Smooth muscle cell (in vitro differentiated cells): Measurements from ENCODE around the gene CDCP1. TPM values are rescaled to one million over a fixed set of nuclear protein-coding genes. Genes with fewer than 3 reads are reported as not detected.

Experiments
- DNase-seq: peaks from one replicate; lab custom pipeline; 2025; ENCODE audit not compliant: unreplicated experiment; lab: John Stamatoyannopoulos, UW
- H2AFZ ChIP-seq: fragments of 200-600 bp; sonication (generic); 2 replicates; pipeline ENCODE4 v1.6.0; 2016; ENCODE audit warnings: antibody characterized with exemption, low read depth, mild to moderate bottlenecking
- H3F3A ChIP-seq: fragments of 200-600 bp; sonication (generic); 2 replicates; pipeline ENCODE4 v1.6.0; 2017; ENCODE audit warnings: antibody characterized with exemption, low read depth
- H3K27ac ChIP-seq: fragments of 200-600 bp; sonication (generic); 2 replicates; pipeline ENCODE4 v1.5.1; 2016; ENCODE audit warnings: low read depth, mild to moderate bottlenecking
- H3K27me3 ChIP-seq: fragments of 200-600 bp; sonication (generic); 2 replicates; pipeline ENCODE4 v1.6.1; 2016; ENCODE audit warnings: low read depth, mild to moderate bottlenecking
- H3K36me3 ChIP-seq: fragments of 200-600 bp; sonication (generic); 2 replicates; pipeline ENCODE4 v1.5.1; 2016; ENCODE audit warnings: low read depth
- H3K4me1 ChIP-seq: fragments of 200-600 bp; sonication (generic); 2 replicates; pipeline ENCODE4 v1.5.1; 2016; ENCODE audit warnings: low read depth
- H3K4me2 ChIP-seq: fragments of 200-600 bp; sonication (generic); 2 replicates; pipeline ENCODE4 v1.6.0; 2016; ENCODE audit warnings: mild to moderate bottlenecking
- H3K4me3 ChIP-seq: fragments of 200-600 bp; sonication (generic); 2 replicates; pipeline ENCODE4 v1.5.1; 2016; ENCODE audit warnings: mild to moderate bottlenecking
- H3K79me2 ChIP-seq: fragments of 200-600 bp; sonication (generic); 2 replicates; pipeline ENCODE4 v1.6.0; 2016; ENCODE audit warnings: low read depth, mild to moderate bottlenecking
- H3K9ac ChIP-seq: fragments of 200-600 bp; sonication (generic); 2 replicates; pipeline ENCODE4 v1.6.0; 2016; ENCODE audit warnings: low read depth
- H3K9me3 ChIP-seq: fragments of 200-600 bp; sonication (generic); replicated peaks from 2 replicates; pipeline ENCODE4 v1.5.1; 2016; ENCODE audit warnings: low read depth
- H4K20me1 ChIP-seq: fragments of 200-600 bp; sonication (generic); 2 replicates; pipeline ENCODE4 v1.6.0; 2016; ENCODE audit warnings: low read depth
- WGBS: methylation state at CpG from one replicate; pipeline ENCODE4 v1.1.7; 2016; ENCODE audit warnings: low lambda C conversion rate; 5-methylcytosine and 5-hydroxymethylcytosine counted together
- polyA plus RNA-seq: library from polyadenylated mRNA; unstranded; fragments of >200 nt; fragmentation: Nextera tagmentation; extraction: Ambion mirVana; gene quantifications from 2 replicates; pipeline ENCODE4 v1.2.1, GENCODE V29; 2016
- total RNA-seq: library from RNA; depleted of rRNA; stranded (reverse); fragments of >200 nt; gene quantifications from 2 replicates; pipeline ENCODE4 v1.2.3, GENCODE V29; 2014
- TF ChIP-seq, protein P1 (sequence below): fragments of 200-600 bp; sonication (generic); IDR thresholded peaks from 2 replicates; pipeline ENCODE4 v1.5.1; 2017; ENCODE audit warnings: borderline replicate concordance, mild to moderate bottlenecking, antibody characterized with exemption; ENCODE audit not compliant: insufficient read depth, poor library complexity, severe bottlenecking

CDCP1 gene
- total and polyA plus RNA-seq, 2 experiments from 2014 or later, result 2.5 to 7.9 TPM

DNA sequence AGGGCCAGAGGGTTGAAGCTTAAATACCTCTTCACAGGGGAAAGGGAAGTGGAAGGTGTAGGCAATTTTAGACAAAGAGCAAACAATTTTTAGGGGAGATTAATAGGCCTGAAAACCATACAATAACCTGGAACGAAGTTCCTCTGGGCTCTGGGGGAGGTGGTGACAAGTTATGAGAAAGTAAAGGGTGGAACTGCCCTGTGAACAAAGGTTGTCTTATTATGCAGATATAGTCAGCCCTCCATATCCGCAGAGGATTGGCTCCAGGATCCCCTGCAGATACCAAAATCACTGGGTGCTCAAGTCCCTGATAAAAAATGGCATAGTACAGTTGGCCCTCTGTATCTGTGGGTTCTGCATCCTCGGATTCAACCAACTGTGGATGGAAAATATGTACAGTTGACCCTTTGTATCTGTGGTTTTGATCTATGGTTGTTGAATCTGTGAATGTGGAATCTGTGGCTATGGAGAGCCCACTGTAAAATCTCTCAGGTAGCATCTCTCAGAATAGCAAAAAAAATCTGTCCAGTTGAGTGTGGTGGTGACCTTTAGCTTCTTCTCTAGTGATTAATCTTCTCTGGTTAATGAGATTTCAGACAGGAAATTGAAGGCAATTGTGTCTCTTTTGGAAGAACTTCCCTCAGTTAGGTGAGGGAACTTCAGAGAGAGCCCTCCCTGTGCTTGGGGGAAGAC, 79.9 kb downstream of the CDCP1 start:
- H3K27me3 ChIP-seq, result no peaks in the 10 kb centered on the region
- no peaks in the 10 kb centered on the region for H3F3A ChIP-seq
- H3K9ac ChIP-seq, result no peak overlapping the region
- H3K9me3 ChIP-seq, result no peaks in the 10 kb centered on the region
- 73% methylated on average over 3 of the region's 3 CpGs for WGBS
- H3K4me3 ChIP-seq, result no peak overlapping the region
- TF ChIP-seq, protein P1, sequence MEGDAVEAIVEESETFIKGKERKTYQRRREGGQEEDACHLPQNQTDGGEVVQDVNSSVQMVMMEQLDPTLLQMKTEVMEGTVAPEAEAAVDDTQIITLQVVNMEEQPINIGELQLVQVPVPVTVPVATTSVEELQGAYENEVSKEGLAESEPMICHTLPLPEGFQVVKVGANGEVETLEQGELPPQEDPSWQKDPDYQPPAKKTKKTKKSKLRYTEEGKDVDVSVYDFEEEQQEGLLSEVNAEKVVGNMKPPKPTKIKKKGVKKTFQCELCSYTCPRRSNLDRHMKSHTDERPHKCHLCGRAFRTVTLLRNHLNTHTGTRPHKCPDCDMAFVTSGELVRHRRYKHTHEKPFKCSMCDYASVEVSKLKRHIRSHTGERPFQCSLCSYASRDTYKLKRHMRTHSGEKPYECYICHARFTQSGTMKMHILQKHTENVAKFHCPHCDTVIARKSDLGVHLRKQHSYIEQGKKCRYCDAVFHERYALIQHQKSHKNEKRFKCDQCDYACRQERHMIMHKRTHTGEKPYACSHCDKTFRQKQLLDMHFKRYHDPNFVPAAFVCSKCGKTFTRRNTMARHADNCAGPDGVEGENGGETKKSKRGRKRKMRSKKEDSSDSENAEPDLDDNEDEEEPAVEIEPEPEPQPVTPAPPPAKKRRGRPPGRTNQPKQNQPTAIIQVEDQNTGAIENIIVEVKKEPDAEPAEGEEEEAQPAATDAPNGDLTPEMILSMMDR, result no peak
- no peak for DNase-seq
- no peaks in the 10 kb centered on the region for H3K79me2 ChIP-seq
- peaks cover 3% of the 10 kb centered on the region for H3K4me1 ChIP-seq
- H4K20me1 ChIP-seq, result no peaks in the 10 kb centered on the region
- H3K4me2 ChIP-seq, result no peak overlapping the region
- H2AFZ ChIP-seq, result no peak overlapping the region
- H3K36me3 ChIP-seq, result no peaks in the 10 kb centered on the region
- H3K27ac ChIP-seq, result no peak overlapping the region

DNA sequence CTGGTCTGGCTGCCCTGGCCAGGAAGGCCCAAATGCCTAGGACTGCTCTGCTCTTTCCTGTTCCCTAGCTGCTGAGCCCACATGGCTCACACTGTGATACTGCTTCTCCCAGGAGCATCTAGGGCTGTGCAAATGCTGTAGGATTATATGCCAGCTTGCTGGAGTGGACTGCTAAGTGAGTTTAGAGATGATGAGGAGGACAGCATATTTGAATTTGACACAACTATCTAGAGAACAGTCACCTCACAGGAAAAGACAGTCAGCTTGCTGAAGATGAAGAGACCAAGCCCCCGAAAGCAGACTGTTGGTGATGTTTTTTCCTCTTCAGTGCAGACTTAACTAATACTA, 80.8 kb downstream of the CDCP1 start:
- no peak for DNase-seq
- 100% methylated on average over 1 of the region's 1 CpG for WGBS
- Histone ChIP-seq H4K20me1 (no peaks in the 10 kb centered on the region), H3K9me3 (no peaks in the 10 kb centered on the region), H3K27ac (peak overlapping the region; percentile 70), H3K27me3 (no peaks in the 10 kb centered on the region), H3K4me2 (no peak overlapping the region), H3K36me3 (no peaks in the 10 kb centered on the region), H3F3A (no peaks in the 10 kb centered on the region), H3K9ac (no peak overlapping the region), H3K4me3 (no peak overlapping the region), H2AFZ (no peak overlapping the region), H3K79me2 (no peaks in the 10 kb centered on the region), H3K4me1 (peaks cover 10% of the 10 kb centered on the region)
- TF ChIP-seq, protein P1, result no peak

DNA sequence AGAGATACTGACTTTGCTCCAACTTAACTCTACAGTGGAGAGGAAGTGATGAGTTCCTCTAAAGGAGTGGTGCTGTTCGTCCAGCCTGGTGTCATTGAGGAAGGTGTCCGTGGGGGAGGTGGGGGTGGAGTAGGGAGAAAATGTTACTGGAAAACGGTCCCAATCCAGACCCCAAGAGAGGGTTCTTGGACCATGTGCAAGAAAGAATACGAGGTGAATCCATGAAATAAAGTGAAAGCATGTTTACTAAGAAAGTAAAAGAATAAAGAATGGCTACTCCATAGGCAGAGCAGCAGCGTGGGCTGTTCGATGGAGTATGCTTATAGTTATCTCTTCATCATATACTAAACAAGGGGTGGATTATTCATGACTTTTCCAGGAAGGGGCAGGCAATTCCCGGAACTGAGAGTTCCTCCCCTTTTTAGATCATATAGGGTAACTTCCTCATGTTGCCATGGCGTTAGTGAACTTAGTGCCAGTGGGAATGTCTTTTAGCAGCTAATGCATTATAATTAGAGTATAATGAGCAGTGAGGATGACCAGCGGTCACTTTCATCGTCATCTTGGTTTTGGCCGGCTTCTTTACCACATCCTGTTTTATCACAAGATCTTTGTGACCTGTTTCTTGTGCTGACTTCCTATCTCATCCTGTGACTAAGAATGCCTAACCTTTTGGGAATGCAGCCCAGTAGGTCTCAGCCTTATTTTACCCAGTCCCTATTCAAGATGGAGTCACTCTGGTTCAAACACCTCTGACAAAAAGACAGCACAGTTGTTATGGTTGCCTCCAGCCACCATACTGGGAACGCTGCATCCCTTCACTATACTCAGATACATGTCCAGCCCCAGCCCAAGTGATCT, 81.4 kb downstream of the CDCP1 start:
- no peaks in the 10 kb centered on the region for H3K9me3 ChIP-seq
- no peaks in the 10 kb centered on the region for H4K20me1 ChIP-seq
- no peaks in the 10 kb centered on the region for H3F3A ChIP-seq
- no peak overlapping the region for H3K4me3 ChIP-seq
- no peaks in the 10 kb centered on the region for H3K27me3 ChIP-seq
- WGBS, result 58% methylated on average over 12 of the region's 12 CpGs
- no peak for DNase-seq
- TF ChIP-seq, protein P1, result no peak
- no peak overlapping the region for H3K9ac ChIP-seq
- H3K79me2 ChIP-seq, result no peaks in the 10 kb centered on the region
- peak overlapping the region; percentile 65 for H2AFZ ChIP-seq
- H3K36me3 ChIP-seq, result no peaks in the 10 kb centered on the region
- peaks cover 15% of the 10 kb centered on the region for H3K4me1 ChIP-seq
- H3K4me2 ChIP-seq, result peak overlapping the region; percentile 43
- H3K27ac ChIP-seq, result peak overlapping the region; percentile 70
